T-helper 1 cell (primary cell): Measurements from ENCODE around the gene VAC14.
A peak's percentile ranks its signal among the peaks of the same experiment; 100 is the strongest.
"Not testable (repeated sequence)": the region's sequence is repeated elsewhere in the genome, so short reads cannot be mapped to it uniquely, and the experiment has no call there.

Experiments
- DNase-seq, 5 donors: peaks; one replicate each; pipeline ENCODE4 v3.0.0-alpha.2; 2012 to 2020

Gene VAC14

DNA sequence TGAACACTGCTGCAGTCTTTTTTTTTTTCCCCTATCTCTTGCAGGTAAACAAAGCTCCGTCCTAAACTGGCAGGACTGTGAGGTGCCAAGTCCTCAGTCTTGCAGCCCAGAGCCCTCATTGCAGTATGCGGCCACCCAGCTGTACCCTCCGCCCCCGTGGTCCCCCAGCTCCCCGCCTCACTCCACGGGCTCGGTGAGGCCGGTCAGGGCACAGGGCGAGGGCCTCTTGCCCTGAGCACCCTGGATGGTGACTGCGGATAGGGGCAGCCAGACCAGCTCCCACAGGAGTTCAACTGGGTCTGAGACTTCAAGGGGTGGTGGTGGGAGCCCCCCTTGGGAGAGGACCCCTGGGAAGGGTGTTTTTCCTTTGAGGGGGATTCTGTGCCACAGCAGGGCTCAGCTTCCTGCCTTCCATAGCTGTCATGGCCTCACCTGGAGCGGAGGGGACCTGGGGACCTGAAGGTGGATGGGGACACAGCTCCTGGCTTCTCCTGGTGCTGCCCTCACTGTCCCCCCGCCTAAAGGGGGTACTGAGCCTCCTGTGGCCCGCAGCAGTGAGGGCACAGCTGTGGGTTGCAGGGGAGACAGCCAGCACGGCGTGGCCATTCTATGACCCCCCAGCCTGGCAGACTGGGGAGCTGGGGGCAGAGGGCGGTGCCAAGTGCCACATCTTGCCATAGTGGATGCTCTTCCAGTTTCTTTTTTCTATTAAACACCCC is 140.8 kb downstream of the VAC14 start:
- DNase-seq = no peak

DNA sequence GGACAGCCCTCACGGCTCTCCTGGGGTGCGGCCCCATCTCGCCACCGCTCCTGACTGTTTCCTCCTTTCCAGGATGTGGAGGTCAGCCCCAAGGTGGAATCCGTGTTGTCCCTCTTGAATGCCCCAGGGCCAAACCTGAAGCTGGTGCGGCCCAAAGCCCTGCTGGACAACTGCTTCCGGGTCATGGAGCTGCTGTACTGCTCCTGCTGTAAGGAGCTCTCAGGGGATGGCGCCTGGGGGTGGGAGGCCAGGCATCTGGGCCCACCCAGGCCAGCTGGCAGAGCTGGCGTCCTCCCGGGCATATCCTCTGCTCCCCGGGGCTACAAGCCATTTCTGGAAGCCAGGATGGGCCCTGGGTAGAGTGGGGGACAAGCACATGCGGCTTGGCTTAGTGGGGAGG is 141.4 kb downstream of the VAC14 start:
- DNase-seq = no peak

DNA sequence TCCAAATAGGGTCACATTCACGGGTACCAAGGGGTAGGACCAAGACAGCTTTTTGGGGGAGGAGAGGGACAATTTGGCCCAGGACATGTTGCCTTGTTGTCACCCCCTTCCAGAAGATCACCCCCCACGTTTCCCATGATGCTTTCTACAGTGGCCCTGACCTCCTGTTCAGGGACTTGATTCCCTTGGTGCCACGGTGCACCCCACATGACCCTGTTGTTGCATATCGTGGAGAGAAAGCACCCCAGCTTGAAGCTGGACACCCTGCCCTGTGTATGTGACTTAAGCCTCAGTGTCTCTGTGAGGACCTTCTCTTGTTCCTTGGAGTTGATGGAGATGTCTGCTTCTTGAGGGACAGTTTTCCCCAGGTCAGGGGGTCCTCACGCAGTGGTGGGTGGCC is 142.0 kb downstream of the VAC14 start:
- DNase-seq = no peak

DNA sequence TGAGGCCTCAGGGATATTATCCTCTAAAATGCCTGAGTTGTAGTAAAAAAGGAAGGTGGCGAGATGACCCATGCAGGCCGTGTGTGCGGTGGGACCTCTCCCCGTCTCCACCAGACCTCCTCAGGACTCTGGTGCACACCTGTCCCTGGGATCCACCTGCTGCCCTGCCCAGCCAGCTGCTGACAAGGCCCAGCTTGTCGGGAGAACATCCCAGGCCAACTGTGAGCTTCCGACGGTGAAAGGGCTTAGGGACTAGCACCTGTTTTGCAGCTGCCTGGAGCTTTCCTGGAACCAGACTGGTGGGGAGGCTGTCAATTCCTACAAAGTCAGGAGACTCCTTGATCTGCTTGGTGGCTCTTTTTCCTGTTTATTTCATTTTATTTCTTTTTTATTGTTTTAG is 143.0 kb downstream of the VAC14 start:
- no peak for DNase-seq

DNA sequence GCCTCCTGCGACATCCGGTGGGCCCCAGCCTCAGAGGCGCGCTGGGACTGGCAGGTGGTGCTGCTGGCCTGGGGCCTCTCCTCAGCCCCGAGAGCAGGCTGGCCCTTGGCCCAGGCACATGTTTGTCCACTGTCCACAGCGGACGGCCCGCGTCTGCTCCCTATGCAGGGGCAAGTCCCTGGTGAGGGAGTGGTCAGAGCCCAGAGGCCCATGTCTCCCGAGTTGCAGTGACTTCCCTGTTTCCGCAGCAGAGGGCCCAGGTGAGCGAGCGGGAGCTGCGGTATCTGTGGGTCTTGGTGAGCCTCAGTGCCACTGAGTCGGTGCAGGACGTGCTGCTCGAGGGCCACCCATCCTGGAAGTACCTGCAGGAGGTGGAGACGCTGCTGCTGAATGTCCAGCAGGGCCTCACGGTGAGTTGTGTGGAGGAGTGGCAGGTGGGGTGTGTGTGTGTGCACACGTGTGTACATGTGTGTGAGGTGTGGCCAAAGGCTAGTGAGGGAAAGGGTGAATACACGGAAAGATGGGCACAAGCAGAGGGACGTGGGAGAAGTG is 144.2 kb downstream of the VAC14 start:
- DNase-seq = no peak

DNA sequence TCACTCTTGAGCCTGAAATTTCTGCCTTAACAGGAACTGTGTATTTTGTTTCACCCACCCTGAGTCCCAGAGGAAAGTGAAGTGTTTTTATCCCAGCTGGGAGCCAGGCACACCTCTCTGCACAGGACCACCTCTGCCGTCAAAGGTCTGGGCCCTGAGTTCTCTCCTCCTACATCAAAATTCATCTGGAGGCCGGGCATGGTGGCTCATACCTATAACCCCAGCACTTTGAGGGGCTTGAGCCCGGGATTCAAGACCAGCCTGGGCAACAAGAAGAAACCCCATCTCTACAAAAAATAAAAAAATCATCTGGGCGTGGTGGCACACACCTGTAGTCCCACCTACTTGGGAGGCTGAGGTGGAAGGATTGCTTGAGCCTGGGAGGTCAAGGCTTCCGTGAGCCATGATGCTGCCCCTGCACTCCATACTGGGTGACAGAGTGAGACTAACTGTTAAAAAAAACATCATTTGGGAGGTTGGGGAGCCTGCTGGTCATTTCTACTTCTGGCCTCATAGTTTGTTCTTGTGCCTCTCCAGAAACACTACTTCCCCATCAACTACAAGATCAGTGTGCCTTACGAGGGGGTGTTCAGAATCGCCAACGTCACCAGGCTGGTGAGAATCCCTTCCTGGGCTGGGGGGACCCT is 144.8 kb downstream of the VAC14 start:
- DNase-seq = no peak

DNA sequence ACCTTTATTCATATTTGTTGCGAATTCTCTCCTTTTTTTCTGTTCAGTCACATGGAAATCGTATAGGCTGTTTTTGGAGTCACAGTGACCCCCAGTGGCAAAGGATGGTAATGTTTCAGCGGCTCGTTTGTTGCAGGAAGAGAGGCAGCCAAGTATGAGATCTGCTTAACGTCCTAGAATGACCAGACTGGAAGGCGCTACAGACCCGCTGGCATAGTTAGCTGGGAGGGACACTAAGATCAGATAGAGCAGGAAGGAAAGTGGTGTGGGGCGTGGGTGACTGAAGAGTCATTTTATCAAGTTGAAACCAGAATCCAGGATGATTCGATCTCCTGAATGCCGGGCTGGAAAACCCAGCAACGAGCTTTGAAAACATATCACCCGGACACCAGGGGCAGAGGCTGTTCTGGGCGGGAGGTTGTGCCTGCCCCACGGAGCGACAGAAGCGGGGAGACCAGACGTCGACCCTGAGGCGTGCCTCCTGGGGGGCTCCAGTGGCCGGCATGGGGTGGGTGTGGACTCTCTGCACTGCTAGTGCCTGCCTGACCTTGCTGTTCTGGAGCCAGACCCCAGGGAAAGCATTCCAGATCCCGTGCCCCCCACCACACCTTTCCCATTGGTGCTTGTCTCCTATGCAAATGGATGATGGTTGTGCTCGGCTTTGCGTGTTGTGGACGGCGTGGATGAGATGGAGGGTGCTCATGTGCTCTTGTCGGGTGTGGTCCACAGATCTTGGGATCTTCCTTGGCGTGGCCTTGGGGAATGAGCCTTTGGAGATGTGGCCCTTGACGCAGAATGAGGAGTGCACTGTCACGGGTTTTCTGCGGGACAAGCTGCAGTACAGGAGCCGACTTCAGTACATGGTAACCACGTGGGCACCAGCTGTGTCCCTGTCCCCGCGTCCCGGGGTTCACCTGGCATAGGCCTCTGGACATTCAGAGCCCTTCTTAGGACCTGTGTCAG is 146.9 kb downstream of the VAC14 start:
- DNase-seq = peak in 4 of 5 donors; percentile 49 to 72 (median 61)

DNA sequence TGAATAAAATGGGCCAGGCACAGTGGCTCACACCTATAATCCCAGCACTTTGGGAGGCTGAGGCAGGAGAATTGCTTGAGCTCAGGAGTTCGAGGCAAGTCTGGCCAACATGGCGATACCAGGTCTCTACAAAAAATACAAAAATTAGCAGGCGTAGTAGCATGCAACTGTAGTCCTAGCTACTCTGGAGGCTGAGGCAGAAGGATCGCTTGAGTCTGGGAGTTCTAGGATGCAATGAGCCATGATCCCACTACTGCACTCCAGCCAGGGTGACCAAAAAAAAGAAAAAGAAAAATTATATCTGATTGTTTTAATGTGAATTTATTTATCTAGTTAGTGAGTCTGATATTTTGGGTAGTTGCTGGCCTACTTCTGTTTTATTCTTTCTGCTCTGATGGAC is 147.6 kb downstream of the VAC14 start:
- DNase-seq = no peak

DNA sequence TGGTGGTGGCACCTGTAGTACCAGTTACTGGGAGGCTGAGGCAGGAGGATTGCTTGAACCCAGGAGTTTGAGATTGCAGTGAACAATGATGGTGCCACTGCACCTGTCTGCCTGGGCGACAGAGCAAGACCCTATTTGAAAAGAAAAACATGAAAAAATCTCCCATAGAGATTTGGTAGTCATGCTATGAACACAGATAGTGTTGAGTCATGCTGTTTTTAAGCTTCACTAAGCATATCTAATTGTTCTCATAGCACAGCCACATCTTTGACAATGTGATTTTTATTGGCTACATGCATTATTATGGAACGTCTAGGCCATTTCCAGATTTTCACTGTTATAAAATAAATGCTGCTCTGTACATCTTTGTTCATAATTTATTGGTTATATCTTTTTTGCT is 148.6 kb downstream of the VAC14 start:
- no peak for DNase-seq

DNA sequence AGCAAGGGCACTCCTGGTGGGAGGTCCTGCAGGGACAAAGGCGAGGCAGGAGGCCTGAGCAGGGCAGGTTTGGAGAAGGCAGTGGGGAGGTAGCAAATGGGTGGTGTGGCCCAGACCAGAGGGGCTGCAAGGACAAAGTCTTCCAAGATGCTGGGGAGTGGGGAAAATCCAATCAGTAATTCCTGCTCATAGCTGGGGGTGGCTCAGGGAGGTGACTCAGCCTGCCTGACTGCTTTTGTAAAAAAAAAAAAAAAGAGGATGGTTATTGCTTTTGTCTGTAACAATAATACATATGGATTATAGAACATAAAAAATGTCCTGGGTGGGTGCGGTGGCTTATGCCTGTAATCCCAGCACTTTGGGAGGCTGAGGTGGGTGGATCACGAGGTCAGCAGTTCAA is 149.4 kb downstream of the VAC14 start:
- no peak for DNase-seq

DNA sequence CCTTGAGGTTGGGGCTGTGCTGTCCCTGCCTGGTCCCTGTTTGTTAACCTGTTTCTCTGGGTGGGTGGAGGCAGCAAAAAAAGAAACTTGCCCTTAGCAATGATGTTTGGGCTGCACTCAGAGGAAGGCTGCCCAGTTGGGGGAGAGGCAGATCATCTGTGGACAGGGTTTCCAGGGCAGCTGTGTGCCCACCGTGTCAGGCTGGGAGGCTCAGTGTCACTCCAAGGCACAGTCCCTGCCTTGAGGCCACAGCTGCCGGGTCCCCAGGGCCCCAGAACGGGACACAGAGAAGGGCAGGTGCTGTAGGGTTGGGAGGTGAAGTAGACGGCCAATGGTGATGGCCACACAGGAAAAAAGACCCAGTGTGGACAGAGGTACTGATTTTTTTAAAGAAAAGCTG is 150.7 kb downstream of the VAC14 start:
- no peak for DNase-seq

DNA sequence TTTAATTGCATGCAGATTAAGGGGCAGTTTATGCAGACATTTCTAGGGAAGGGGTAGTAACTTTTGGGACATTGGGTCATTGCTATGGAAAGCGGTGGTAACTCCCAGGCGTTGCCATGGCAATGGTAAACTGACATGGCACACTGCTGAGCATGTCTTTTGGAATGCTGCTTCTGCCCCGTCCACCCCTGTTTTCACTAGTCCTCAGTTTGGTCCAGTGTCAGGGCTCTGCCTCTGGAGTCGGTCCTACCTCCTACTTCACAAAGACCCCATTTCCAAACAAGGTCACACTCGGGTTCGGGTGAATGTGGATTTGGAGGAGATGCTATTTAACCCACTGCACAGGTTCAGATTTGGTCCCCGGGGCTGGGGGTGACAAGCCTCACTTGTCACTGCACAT is 151.7 kb downstream of the VAC14 start:
- no peak for DNase-seq

DNA sequence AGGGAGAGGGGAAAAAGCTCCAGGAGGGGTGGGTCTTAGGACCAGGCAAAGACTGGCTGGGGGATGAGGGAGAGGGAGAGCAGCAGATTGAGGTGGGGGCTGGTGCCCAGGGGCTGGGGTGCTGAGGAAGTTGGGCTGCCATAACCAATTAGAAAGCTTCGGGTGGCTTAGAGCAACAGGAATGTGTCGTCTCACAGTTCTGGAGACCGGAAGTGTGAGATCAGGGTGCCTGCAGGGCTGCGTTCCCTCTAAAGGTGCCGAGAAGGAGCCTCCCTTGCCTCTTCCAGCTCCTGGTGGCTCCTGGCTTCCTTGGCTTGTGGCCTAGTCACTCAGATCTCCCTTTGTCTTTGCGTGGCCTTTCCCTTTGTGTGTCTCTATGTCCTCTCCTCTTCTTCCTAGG is 152.4 kb downstream of the VAC14 start:
- no peak for DNase-seq

DNA sequence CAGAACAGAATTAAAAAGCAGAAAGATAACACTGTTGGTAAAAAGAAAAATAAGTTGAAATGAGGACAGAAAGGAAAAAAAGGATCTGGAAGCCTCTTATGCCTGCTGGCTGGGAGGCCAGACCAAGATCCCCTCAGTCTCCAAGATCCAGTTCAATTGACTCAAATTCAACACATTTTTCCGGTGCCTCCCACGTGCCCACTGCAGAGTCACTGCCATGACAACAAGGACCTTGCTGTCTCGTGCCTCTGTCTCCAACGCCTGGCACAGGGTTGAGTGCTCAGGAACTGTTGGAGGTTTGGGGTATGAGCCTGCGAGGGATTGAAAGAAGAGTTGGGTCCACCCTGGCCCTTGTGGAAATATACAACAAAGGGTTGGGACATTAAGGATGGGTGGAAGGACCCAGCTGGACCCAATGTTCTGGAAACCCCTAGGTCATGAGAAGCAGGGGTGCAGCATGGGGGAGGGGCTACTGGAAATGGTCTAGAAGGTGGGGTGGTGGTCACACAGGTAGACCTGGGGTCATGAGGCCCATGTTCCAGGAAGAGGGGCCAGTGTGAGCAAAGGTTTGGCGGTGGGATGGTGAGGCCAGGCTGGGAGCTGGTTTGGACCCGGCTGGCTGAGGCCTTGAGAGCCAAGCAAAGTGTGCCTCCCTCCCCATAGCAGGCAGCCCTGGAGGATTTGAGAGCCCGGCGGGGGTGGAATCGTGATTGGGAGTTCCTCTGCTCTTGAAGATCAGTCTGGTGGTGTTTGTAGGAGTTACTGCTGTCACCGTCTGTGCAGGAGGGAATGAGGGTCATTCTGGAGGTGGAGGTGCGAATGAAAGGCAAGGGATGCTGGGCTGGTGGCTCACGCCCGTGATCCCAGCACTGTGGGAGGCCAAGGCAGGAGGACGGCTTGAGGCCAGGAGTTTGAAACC is 153.3 kb downstream of the VAC14 start:
- DNase-seq = no peak

DNA sequence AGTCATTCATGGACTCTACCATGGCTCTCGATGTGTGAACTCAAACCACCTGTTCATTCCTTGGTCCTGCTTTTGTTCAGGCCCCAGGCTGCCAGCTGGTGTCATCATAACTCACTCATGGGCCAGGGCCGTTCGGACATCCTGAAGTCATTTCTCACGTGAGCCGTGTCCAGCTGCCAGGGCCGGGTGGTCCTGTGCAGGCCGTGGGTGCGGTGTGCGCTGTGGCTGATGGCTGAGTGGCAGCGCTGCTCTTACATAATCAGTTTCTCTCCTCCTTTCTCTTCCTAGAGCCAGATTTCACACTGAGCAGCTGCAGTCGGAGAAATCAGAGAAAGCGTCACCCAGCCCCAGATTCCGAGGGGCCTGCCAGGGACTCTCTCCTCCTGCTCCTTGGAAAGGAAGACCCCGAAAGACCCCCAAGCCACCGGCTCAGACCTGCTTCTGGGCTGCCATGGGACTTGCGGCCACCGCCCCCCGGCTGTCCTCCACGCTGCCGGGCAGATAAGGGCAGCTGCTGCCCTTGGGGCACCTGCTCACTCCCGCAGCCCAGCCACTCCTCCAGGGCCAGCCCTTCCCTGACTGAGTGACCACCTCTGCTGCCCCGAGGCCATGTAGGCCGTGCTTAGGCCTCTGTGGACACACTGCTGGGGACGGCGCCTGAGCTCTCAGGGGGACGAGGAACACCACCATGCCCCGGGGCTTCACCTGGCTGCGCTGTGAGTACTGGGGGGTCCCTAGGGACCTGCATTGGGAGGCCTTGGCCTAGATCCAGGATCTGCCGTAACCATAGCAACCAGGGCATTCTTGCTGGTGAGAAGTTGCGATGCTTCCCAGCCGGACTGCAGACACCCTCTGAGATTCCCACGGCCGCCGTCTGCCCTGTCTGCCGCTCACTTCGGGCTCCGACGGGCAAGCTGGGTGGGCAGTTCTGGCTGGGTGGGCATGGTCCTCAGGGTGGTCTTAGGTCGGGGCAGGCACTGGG is 154.4 kb downstream of the VAC14 start, which contains the start of gene IL34:
Gene IL34, plus strand, starts transcription at position 300 of the 982 bp plus-strand sequence. Its CDS starts 389 bp downstream, at position 689.
- DNase-seq = no peak

DNA sequence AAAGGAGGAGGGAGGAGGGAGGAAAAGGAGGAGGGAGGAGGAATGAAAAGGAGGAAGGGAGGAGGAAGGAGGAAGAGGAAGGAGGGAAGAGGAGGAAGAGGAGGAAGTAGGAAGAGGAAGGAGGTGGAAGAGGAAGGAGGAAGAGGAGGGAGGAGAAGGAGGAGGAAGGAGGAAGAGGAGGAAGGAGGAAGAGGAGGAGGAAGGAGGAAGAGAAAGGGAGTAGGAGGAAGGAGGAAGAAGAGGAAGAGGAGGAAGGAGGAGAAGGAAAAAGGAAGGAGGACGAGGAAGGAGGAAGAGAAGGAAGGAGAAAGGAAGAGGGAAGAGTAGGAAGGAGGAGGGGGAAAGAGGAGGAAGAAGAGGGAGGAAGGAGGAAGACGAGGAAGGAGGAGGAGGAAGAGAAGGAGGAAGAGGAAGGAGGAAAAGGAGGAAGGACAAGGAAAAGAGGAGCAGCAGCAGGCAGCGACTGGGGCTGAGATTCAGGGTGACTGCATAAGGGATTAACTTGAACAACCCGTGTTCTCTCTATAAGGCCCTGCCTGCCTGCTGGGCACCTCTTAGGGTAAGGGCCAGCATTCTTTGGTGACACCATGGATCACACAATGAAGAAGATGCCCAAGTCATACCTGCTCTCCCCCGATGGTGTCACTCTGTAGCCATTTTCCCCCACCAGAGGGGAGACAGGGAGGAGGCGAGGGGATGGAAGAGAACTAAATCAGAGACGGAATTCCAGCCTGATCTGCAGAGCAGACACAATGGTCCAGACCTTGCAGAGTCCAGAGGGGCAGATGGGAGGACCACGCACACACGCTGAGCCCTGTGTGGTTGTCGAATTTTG is 156.0 kb downstream of the VAC14 start:
- no peak for DNase-seq

DNA sequence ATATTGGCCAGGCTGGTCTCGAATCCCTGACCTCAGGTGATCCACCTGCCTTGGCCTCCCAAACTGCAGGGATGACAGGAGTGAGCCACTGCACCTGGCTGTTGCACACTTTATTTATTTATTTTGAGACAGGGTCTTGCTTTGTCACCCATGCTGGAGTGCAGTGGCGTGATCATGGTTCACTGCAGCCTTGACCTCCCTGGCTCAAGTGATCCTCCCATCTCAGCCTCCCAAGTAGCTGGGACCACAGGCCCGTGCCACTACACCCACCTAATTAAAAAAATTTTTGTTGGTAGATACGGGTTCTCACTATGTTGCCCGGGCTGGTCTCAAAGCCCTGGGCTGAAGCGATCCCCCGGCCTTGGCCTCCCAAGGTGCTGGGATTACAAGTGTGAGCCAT is 157.7 kb downstream of the VAC14 start:
- DNase-seq = not testable (repeated sequence)

DNA sequence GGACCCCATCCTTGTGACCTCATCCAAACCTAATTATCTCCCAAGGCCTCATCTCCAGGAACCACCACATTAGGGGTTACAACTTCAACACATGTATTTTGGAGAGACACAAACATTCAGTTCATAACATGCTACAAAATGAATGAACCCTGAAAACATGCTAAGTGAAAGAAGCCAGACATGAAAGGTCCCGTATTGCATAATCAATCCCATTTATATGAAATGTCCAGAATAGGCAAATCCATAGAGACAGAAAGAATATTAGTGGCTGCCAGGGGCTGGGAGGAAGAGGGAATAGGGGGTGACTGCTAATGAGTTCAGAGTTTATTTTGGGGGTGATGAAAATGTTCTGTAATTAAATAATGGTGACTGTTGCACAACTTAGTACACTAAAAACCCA is 158.3 kb downstream of the VAC14 start:
- no peak for DNase-seq
